GM12878 (cell line): ENCODE measurements around the gene ADAMTSL4. TPM values are rescaled to one million over a fixed set of nuclear protein-coding genes. Genes with fewer than 3 reads are reported as not detected.

Experiments
- CBX5 ChIP-seq: sonication (generic); IDR thresholded peaks from 2 replicates; pipeline ENCODE4 v1.6.1; 2016; ENCODE audit warnings: low read depth, moderate library complexity, mild to moderate bottlenecking, inconsistent platforms
- DPF2 ChIP-seq: fragments of 450-650 bp; IDR thresholded peaks from 2 replicates; pipeline ENCODE4 v1.6.1; 2017; ENCODE audit warnings: mild to moderate bottlenecking
- FOXK2 ChIP-seq: fragments of 450-650 bp; IDR thresholded peaks from 2 replicates; pipeline ENCODE4 v1.6.1; 2017; ENCODE audit warnings: mild to moderate bottlenecking, moderate library complexity
- NRF1 ChIP-seq: conservative IDR thresholded peaks from 2 replicates; pipeline ENCODE4 v1.6.1; 2011; ENCODE audit warnings: mild to moderate bottlenecking, low read depth, low read length, improper control_type of control experiment
- POLR2AphosphoS5 ChIP-seq: IDR thresholded peaks from 2 replicates; pipeline ENCODE4 v1.6.1; 2011; ENCODE audit warnings: mild to moderate bottlenecking, low read length, inconsistent platforms
- ZBED1 ChIP-seq: IDR thresholded peaks from 2 replicates; pipeline ENCODE4 v1.6.1; 2016; ENCODE audit warnings: borderline replicate concordance
- polyA plus RNA-seq, 11 experiments: library from polyadenylated mRNA; depleted of rRNA in 4 of 11; unstranded in 6 of 11; stranded (reverse) in 5 of 11; fragments of >200 nt; fragmentation: Nextera tagmentation in 4 of 11; fragmentation: Illumina TruSeq in 1 of 11; extraction: Ambion mirVana in 4 of 11; extraction: Trizol in 1 of 11; gene quantifications; 1 replicate in 1 of 11; 2 replicates in 10 of 11; pipeline versions ENCODE4 v1.2.1 to v1.2.3, GENCODE V29; 2011 to 2016; ENCODE audit warnings: inconsistent platforms in 2 of 11, missing spikeins in 2 of 11, low read depth in 1 of 11
- total RNA-seq, 4 experiments: library from RNA; depleted of rRNA in 3 of 4; stranded (reverse); fragments of >200 nt in 3 of 4; fragmentation: Illumina TruSeq in 1 of 4; extraction: Trizol in 1 of 4; gene quantifications; 2 replicates each; pipeline versions ENCODE4 v1.2.1 to v1.2.3, GENCODE V29; 2013 to 2021
- TF ChIP-seq, protein P1 (sequence below): fragments of 450-650 bp; IDR thresholded peaks from 2 replicates; pipeline ENCODE4 v1.6.1; 2016; ENCODE audit warnings: mild to moderate bottlenecking, moderate library complexity, borderline replicate concordance
- TF ChIP-seq, protein P2 (sequence below): fragments of 450-650 bp; formaldehyde crosslinking; IDR thresholded peaks from 2 replicates; pipeline ENCODE4 v1.5.0; 2022; ENCODE audit warnings: mild to moderate bottlenecking, missing genetic modification characterization
- TF ChIP-seq, protein P3 (sequence below): IDR thresholded peaks from 2 replicates; pipeline ENCODE4 v1.6.1; 2011; ENCODE audit warnings: borderline replicate concordance, low read depth, mild to moderate bottlenecking, moderate library complexity, mixed read lengths, low read length; ENCODE audit not compliant: insufficient read depth; ENCODE audit errors: extremely low read length
- TF ChIP-seq, protein P4 (sequence below): fragments of 450-650 bp; IDR thresholded peaks from 2 replicates; pipeline ENCODE4 v1.6.1; 2017; ENCODE audit warnings: antibody characterized with exemption, mild to moderate bottlenecking, moderate library complexity
- TF ChIP-seq, protein P5 (sequence below): fragments of 450-650 bp; IDR thresholded peaks from 2 replicates; pipeline ENCODE4 v1.6.1; 2017; ENCODE audit warnings: borderline replicate concordance

Gene ADAMTSL4
- total and polyA plus RNA-seq, 10 of the 15 experiments (the other 5 are each of a cell fraction or from before 2014, with no cell fraction given), result 0.04 to 0.15 (median 0.05) TPM; not detected in 5

DNA sequence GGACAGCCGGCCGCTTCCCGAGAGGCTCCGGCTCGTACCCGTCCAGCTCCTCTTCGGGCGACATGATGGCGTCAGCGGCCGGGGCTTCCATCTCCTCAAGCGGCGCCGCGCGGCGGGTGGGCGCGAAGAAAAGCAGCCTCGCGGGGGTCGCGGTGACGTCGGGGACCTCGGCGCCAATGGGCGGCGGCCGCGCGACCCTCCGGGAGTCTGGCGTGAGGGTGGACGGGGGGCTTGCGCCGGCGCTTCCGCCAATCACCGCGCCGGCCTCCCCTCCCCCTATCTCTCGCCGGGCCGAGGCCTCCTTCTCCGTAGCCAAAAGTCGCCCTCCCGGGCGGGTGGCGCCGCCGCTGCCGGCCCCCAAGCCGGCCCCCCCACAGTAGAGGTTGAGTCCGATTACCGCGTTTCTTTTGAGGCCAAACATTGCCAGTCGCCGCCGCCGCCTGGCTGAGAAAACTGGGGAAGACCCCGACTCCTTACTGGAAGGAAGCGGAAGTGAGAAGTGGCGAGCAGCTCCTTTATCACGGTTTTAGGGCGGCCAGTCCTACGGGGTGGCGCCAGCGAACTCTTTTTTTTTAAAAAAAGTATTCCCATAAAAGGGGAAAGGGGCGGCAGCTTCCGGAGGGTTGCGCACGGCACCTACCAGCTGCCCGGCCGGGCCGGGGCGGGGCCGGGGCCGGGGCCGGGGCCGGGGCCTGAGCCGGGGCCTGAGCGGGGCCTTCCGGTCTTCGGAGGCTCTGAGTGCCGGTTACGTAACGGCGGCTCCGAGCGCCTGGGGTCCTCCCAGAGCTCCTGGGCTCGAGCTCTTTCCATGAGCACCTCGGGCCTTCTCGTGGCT, 30.1 kb downstream of the ADAMTSL4 start, which contains the start of gene MCL1 (continued):
- TF ChIP-seq, protein P1, sequence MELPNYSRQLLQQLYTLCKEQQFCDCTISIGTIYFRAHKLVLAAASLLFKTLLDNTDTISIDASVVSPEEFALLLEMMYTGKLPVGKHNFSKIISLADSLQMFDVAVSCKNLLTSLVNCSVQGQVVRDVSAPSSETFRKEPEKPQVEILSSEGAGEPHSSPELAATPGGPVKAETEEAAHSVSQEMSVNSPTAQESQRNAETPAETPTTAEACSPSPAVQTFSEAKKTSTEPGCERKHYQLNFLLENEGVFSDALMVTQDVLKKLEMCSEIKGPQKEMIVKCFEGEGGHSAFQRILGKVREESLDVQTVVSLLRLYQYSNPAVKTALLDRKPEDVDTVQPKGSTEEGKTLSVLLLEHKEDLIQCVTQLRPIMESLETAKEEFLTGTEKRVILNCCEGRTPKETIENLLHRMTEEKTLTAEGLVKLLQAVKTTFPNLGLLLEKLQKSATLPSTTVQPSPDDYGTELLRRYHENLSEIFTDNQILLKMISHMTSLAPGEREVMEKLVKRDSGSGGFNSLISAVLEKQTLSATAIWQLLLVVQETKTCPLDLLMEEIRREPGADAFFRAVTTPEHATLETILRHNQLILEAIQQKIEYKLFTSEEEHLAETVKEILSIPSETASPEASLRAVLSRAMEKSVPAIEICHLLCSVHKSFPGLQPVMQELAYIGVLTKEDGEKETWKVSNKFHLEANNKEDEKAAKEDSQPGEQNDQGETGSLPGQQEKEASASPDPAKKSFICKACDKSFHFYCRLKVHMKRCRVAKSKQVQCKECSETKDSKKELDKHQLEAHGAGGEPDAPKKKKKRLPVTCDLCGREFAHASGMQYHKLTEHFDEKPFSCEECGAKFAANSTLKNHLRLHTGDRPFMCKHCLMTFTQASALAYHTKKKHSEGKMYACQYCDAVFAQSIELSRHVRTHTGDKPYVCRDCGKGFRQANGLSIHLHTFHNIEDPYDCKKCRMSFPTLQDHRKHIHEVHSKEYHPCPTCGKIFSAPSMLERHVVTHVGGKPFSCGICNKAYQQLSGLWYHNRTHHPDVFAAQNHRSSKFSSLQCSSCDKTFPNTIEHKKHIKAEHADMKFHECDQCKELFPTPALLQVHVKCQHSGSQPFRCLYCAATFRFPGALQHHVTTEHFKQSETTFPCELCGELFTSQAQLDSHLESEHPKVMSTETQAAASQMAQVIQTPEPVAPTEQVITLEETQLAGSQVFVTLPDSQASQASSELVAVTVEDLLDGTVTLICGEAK, result peak; percentile 63; the same call in 1 of the 2 replicates
- TF ChIP-seq, protein P2, sequence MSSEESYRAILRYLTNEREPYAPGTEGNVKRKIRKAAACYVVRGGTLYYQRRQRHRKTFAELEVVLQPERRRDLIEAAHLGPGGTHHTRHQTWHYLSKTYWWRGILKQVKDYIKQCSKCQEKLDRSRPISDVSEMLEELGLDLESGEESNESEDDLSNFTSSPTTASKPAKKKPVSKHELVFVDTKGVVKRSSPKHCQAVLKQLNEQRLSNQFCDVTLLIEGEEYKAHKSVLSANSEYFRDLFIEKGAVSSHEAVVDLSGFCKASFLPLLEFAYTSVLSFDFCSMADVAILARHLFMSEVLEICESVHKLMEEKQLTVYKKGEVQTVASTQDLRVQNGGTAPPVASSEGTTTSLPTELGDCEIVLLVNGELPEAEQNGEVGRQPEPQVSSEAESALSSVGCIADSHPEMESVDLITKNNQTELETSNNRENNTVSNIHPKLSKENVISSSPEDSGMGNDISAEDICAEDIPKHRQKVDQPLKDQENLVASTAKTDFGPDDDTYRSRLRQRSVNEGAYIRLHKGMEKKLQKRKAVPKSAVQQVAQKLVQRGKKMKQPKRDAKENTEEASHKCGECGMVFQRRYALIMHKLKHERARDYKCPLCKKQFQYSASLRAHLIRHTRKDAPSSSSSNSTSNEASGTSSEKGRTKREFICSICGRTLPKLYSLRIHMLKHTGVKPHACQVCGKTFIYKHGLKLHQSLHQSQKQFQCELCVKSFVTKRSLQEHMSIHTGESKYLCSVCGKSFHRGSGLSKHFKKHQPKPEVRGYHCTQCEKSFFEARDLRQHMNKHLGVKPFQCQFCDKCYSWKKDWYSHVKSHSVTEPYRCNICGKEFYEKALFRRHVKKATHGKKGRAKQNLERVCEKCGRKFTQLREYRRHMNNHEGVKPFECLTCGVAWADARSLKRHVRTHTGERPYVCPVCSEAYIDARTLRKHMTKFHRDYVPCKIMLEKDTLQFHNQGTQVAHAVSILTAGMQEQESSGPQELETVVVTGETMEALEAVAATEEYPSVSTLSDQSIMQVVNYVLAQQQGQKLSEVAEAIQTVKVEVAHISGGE, result no peak
- TF ChIP-seq, protein P3, sequence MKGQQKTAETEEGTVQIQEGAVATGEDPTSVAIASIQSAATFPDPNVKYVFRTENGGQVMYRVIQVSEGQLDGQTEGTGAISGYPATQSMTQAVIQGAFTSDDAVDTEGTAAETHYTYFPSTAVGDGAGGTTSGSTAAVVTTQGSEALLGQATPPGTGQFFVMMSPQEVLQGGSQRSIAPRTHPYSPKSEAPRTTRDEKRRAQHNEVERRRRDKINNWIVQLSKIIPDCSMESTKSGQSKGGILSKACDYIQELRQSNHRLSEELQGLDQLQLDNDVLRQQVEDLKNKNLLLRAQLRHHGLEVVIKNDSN, result no peak
- TF ChIP-seq POLR2AphosphoS5, result peak; percentile 99
- 0 out of 2 replicates have a peak, but pooled peaks have one; percentile 9 for TF ChIP-seq NRF1
- TF ChIP-seq, protein P4, sequence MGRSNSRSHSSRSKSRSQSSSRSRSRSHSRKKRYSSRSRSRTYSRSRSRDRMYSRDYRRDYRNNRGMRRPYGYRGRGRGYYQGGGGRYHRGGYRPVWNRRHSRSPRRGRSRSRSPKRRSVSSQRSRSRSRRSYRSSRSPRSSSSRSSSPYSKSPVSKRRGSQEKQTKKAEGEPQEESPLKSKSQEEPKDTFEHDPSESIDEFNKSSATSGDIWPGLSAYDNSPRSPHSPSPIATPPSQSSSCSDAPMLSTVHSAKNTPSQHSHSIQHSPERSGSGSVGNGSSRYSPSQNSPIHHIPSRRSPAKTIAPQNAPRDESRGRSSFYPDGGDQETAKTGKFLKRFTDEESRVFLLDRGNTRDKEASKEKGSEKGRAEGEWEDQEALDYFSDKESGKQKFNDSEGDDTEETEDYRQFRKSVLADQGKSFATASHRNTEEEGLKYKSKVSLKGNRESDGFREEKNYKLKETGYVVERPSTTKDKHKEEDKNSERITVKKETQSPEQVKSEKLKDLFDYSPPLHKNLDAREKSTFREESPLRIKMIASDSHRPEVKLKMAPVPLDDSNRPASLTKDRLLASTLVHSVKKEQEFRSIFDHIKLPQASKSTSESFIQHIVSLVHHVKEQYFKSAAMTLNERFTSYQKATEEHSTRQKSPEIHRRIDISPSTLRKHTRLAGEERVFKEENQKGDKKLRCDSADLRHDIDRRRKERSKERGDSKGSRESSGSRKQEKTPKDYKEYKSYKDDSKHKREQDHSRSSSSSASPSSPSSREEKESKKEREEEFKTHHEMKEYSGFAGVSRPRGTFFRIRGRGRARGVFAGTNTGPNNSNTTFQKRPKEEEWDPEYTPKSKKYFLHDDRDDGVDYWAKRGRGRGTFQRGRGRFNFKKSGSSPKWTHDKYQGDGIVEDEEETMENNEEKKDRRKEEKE, result no peak
- TF ChIP-seq, protein P5, sequence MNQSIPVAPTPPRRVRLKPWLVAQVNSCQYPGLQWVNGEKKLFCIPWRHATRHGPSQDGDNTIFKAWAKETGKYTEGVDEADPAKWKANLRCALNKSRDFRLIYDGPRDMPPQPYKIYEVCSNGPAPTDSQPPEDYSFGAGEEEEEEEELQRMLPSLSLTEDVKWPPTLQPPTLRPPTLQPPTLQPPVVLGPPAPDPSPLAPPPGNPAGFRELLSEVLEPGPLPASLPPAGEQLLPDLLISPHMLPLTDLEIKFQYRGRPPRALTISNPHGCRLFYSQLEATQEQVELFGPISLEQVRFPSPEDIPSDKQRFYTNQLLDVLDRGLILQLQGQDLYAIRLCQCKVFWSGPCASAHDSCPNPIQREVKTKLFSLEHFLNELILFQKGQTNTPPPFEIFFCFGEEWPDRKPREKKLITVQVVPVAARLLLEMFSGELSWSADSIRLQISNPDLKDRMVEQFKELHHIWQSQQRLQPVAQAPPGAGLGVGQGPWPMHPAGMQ, result no peak
- TF ChIP-seq CBX5, result no peak; the same call in 1 of the 2 replicates
- TF ChIP-seq FOXK2, result no peak
- peak; percentile 61; the same call in 1 of the 2 replicates for TF ChIP-seq ZBED1
- TF ChIP-seq DPF2, result peak; percentile 76
